Measurements from ENCODE around the gene GRK5.

Gene GRK5

DNA sequence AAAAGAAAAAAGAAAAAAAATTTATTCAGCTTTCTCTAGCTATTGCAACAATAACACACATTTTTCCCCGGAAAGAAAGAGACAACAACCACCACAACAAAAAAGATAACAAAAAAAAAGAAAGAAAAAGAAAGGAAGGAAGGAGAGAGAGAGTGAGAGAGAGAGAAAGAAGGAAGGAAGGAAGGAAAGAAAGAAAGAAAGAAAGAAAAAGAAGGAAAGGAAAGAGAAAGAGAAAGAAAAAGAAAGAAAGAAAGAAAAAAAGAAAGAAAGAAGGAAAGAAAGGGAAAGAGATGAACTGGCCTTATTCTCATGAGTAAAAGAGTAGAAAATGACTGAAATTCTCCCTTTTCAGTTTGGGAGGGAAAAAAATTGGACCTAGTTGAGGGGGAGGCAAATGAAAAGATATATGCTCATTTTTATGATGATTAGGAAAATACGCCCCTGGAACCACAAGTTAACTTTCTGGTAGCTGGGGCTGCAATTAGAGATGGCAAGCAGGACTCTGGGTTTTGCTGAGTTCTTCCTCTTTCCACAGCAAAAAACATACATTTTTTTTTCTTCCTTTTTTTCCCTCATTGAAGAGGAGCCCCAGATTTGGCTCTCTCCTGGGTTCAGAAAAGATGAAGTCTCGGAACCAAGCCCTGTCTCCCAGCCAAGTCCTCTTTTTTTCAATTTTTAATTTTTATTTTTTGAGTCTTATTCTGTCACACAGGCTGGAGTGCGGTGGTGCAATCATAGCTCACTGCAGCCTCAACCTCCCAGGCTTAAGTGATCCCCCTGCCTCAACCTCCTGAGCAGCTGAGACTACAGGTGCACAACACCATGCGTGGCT, 16.2 kb upstream of the GRK5 start:
- H3K27ac Mint-ChIP-seq, result no peak overlapping the region
- H3K9me3 Mint-ChIP-seq, result no peaks in the 10 kb centered on the region
- peaks cover 6% of the 10 kb centered on the region for H3K4me1 Mint-ChIP-seq
- no peak overlapping the region for H3K4me3 Mint-ChIP-seq
- TF ChIP-seq, protein P1, sequence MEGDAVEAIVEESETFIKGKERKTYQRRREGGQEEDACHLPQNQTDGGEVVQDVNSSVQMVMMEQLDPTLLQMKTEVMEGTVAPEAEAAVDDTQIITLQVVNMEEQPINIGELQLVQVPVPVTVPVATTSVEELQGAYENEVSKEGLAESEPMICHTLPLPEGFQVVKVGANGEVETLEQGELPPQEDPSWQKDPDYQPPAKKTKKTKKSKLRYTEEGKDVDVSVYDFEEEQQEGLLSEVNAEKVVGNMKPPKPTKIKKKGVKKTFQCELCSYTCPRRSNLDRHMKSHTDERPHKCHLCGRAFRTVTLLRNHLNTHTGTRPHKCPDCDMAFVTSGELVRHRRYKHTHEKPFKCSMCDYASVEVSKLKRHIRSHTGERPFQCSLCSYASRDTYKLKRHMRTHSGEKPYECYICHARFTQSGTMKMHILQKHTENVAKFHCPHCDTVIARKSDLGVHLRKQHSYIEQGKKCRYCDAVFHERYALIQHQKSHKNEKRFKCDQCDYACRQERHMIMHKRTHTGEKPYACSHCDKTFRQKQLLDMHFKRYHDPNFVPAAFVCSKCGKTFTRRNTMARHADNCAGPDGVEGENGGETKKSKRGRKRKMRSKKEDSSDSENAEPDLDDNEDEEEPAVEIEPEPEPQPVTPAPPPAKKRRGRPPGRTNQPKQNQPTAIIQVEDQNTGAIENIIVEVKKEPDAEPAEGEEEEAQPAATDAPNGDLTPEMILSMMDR (IDR thresholded peaks at IDR 0.05; ENCODE audit: unreplicated experiment in 3 of 3), result no peak
- H3K36me3 Mint-ChIP-seq (ENCODE audit: low read depth), result no peaks in the 10 kb centered on the region
- H3K27me3 Mint-ChIP-seq (ENCODE audit: low read depth), result peaks cover 13% of the 10 kb centered on the region

DNA sequence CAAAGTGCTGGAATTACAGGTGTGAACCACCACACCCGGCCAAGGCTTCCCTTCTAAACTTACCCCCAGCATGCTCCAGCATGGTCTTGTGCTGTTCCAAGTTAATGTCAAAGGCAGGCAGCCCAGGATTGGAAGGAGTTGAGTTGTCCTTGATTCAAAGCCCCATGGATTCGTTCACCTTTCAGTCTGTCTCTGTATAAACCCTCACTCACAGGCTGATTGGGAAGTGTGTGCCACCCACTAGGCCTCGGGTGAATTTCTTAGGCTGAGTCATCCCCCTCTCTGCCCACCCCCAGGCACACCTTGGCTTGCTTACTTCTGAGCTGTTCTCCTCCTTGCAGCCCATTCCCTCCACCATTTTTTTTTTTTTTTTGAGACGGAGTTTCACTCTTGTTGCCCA, 15.5 kb upstream of the GRK5 start:
- TF ChIP-seq, protein P1 (IDR thresholded peaks at IDR 0.05; ENCODE audit: unreplicated experiment in 3 of 3), result no peak
- no peaks in the 10 kb centered on the region for H3K9me3 Mint-ChIP-seq
- H3K4me1 Mint-ChIP-seq, result peaks cover 6% of the 10 kb centered on the region
- H3K4me3 Mint-ChIP-seq, result no peak overlapping the region
- H3K36me3 Mint-ChIP-seq (ENCODE audit: low read depth), result no peaks in the 10 kb centered on the region
- no peak overlapping the region for H3K27ac Mint-ChIP-seq
- H3K27me3 Mint-ChIP-seq (ENCODE audit: low read depth), result peaks cover 17% of the 10 kb centered on the region

DNA sequence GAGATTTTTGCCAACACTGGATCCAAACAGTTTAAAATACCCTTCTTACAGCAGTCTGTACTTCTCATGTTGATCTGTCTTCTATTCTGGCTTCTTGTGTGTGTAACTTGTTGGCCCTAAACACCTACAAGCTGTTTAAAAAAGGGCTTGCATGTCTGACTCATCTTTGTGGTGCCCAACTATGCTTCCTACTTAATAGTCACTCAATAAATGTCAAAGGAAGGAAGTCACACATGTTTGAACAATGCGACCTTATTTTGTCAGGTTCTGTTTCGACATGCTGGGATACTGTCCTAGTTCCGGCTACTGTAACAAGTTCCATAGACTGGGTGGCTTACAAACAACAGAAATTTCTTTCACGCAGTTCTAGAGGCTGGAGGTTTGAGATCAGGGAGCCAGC, 9.4 kb upstream of the GRK5 start:
- Mint-ChIP-seq H3K4me1 (peaks cover 2% of the 10 kb centered on the region), H3K36me3 (ENCODE audit: low read depth) (no peaks in the 10 kb centered on the region), H3K27ac (no peak overlapping the region), H3K27me3 (ENCODE audit: low read depth) (peaks cover 41% of the 10 kb centered on the region), H3K4me3 (no peak overlapping the region), H3K9me3 (no peaks in the 10 kb centered on the region)
- TF ChIP-seq, protein P1 (IDR thresholded peaks at IDR 0.05; ENCODE audit: unreplicated experiment in 3 of 3), result no peak

DNA sequence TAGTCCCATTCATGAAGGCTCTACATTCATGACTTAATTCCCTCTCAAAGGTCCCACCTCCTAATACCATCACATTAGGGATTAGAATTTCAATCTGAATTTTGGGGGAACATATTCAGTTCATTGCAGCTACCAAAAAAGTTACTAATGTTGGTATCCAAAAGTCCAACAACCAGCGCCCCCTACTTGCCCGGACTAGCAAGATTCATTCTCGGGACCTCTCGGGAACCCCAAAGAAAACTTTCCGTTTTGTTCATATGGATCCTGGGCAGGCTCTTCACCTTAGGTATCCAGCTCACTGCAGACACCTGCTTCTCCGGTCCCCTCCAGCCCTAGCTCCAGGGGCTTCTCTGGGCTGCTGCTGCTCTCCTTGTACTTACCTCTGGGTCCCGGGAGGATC, 8.9 kb upstream of the GRK5 start:
- H3K4me3 Mint-ChIP-seq, result no peak overlapping the region
- peaks cover 5% of the 10 kb centered on the region for H3K4me1 Mint-ChIP-seq
- H3K36me3 Mint-ChIP-seq (ENCODE audit: low read depth), result no peaks in the 10 kb centered on the region
- H3K27ac Mint-ChIP-seq, result no peak overlapping the region
- peaks cover 44% of the 10 kb centered on the region for H3K27me3 Mint-ChIP-seq (ENCODE audit: low read depth)
- no peaks in the 10 kb centered on the region for H3K9me3 Mint-ChIP-seq
- TF ChIP-seq, protein P1 (IDR thresholded peaks at IDR 0.05; ENCODE audit: unreplicated experiment in 3 of 3), result peak in 2 of 3 experiments; percentile 15 to 23

DNA sequence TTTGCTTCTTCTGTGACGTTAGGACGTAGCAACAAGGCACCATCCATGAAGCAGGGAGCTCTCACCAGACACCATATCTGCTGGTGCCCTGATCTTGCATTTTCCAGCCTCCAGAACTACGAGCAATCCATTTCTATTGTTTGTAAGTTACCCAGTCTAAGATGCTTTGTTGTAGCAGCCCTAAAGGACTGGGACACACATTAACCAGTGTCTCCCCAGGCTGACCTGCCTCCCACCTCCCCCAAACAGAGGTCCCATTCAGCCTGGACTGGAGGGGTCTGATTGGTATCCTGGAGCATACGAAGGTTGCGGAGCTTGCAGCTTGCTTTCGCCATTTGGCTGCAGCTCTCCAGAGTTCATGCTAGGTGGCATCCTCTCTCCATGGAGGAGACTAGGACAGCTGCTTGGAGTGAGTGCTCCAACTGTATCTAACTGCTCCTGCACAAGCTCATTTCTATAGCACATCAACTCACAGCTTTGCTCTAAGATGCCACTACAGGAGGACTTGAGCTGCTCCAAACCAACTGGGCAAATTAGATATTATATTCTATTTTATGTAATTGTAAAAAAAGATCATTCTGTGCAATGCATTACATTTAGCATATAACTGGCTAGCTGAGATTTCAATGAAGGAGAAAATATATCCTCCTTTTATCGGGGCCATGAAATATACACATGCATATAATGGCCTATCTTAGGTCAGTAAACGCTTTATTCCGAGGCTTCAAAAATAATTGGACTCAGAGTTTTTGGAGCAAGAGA, 8.0 kb upstream of the GRK5 start:
- Mint-ChIP-seq H3K27me3 (ENCODE audit: low read depth) (peaks cover 50% of the 10 kb centered on the region), H3K36me3 (ENCODE audit: low read depth) (no peaks in the 10 kb centered on the region), H3K4me3 (no peak overlapping the region), H3K27ac (no peak overlapping the region), H3K4me1 (peaks cover 5% of the 10 kb centered on the region), H3K9me3 (no peaks in the 10 kb centered on the region)
- TF ChIP-seq, protein P1 (IDR thresholded peaks at IDR 0.05; ENCODE audit: unreplicated experiment in 3 of 3), result peak; percentile 81 to 86 (median 85)
